Astrocyte (in vitro differentiated cells and primary cell): ENCODE measurements around the gene RNF26. TPM values are rescaled to one million over a fixed set of nuclear protein-coding genes. Genes with fewer than 3 reads are reported as not detected.

Experiments used
- DNase-seq: peaks from one replicate; pipeline ENCODE4 v3.0.0-alpha.2; 2010; ENCODE audit warnings: low read depth
- FAIRE-seq: peaks from 2 replicates; lab custom pipeline; 2011; peaks lifted over from hg19 to GRCh38; lab: Jason Lieb, UNC
- H2AFZ ChIP-seq: 2 replicates; pipeline ENCODE4 v1.6.0; 2012; ENCODE audit warnings: low read depth, low read length, inconsistent platforms
- H3K27ac ChIP-seq: 2 replicates; pipeline ENCODE4 v1.5.1; 2011; ENCODE audit warnings: low read depth, low read length, inconsistent platforms
- H3K27me3 ChIP-seq: 2 replicates; pipeline ENCODE4 v1.6.0; 2011; ENCODE audit warnings: low read length, inconsistent platforms; ENCODE audit not compliant: insufficient read depth
- H3K36me3 ChIP-seq: 2 replicates; pipeline ENCODE4 v1.5.1; 2011; ENCODE audit warnings: low read length, inconsistent platforms; ENCODE audit not compliant: insufficient read depth
- H3K4me1 ChIP-seq: 2 replicates; pipeline ENCODE4 v1.5.1; 2011; ENCODE audit warnings: low read length, inconsistent platforms; ENCODE audit not compliant: insufficient read depth
- H3K4me2 ChIP-seq: 2 replicates; pipeline ENCODE4 v1.6.0; 2012; ENCODE audit warnings: low read length, inconsistent platforms
- H3K4me3 ChIP-seq: 2 replicates; pipeline ENCODE4 v1.5.1; 2011; ENCODE audit warnings: low read depth, mild to moderate bottlenecking, low read length, inconsistent platforms; ENCODE audit not compliant: insufficient read depth
- H3K79me2 ChIP-seq: 2 replicates; pipeline ENCODE4 v1.6.0; 2012; ENCODE audit warnings: mild to moderate bottlenecking, low read length, inconsistent platforms; ENCODE audit not compliant: insufficient read depth
- H3K9ac ChIP-seq: 2 replicates; pipeline ENCODE4 v1.6.0; 2012; ENCODE audit warnings: mild to moderate bottlenecking, low read length, inconsistent platforms
- H3K9me3 ChIP-seq: 2 replicates; pipeline ENCODE4 v1.5.1; 2012; ENCODE audit warnings: low read depth, mild to moderate bottlenecking, low read length, inconsistent platforms; ENCODE audit not compliant: insufficient read depth
- H4K20me1 ChIP-seq: 2 replicates; pipeline ENCODE4 v1.6.0; 2012; ENCODE audit warnings: low read length, inconsistent platforms; ENCODE audit not compliant: insufficient read depth
- H3K27ac Mint-ChIP-seq: one replicate; pipeline ENCODE4 v1.8.0; 2021; ENCODE audit warnings: mild to moderate bottlenecking, mixed read lengths; ENCODE audit not compliant: unreplicated experiment
- H3K27me3 Mint-ChIP-seq: one replicate; pipeline ENCODE4 v1.8.0; 2021; ENCODE audit warnings: low read depth, mixed read lengths; ENCODE audit not compliant: unreplicated experiment
- H3K36me3 Mint-ChIP-seq: one replicate; pipeline ENCODE4 v1.8.0; 2021; ENCODE audit warnings: low read depth, mixed read lengths; ENCODE audit not compliant: unreplicated experiment
- H3K4me1 Mint-ChIP-seq: one replicate; pipeline ENCODE4 v1.8.0; 2021; ENCODE audit warnings: low read depth, mixed read lengths; ENCODE audit not compliant: unreplicated experiment
- H3K4me3 Mint-ChIP-seq: one replicate; pipeline ENCODE4 v1.8.0; 2021; ENCODE audit warnings: mild to moderate bottlenecking, moderate library complexity, mixed read lengths; ENCODE audit not compliant: unreplicated experiment
- H3K9me3 Mint-ChIP-seq: one replicate; pipeline ENCODE4 v1.8.0; 2021; ENCODE audit warnings: mild to moderate bottlenecking, mixed read lengths; ENCODE audit not compliant: unreplicated experiment
- CTCF ChIP-seq: IDR thresholded peaks from 2 replicates; pipeline ENCODE4 v1.5.1; 2011; ENCODE audit warnings: low read depth, mild to moderate bottlenecking, inconsistent platforms, low read length, moderate library complexity; ENCODE audit not compliant: insufficient read depth
- EZH2 ChIP-seq: IDR thresholded peaks from 2 replicates; pipeline ENCODE4 v1.6.1; 2012; ENCODE audit warnings: mild to moderate bottlenecking, low read length, inconsistent platforms; ENCODE audit not compliant: insufficient read depth
- total RNA-seq: library from RNA; stranded (reverse); gene quantifications from 2 replicates; pipeline ENCODE4 v1.2.1, GENCODE V29; 2021

Gene RNF26
- total RNA-seq, 1 donor from 2014 or later, result 31.8 TPM

- Mint-ChIP-seq H3K4me1 (peaks cover 2% of the 10 kb centered on the region), H3K4me3 (no peak overlapping the region), H3K27ac (no peak overlapping the region), H3K36me3 (no peaks in the 10 kb centered on the region), H3K9me3 (no peaks in the 10 kb centered on the region), H3K27me3 (peaks cover 53% of the 10 kb centered on the region)
- no peak for DNase-seq
- Histone ChIP-seq H3K79me2 (no peaks in the 10 kb centered on the region), H3K9ac (no peak overlapping the region), H3K4me1 (no peaks in the 10 kb centered on the region), H3K27ac (no peak overlapping the region), H3K4me3 (no peak overlapping the region), H3K4me2 (no peak overlapping the region), H2AFZ (no peak overlapping the region), H4K20me1 (no peaks in the 10 kb centered on the region), H3K36me3 (no peaks in the 10 kb centered on the region), H3K9me3 (no peaks in the 10 kb centered on the region), H3K27me3 (peaks cover 20% of the 10 kb centered on the region)
- no peak for FAIRE-seq
- TF ChIP-seq EZH2 (no peak), CTCF (no peak)
Observed at GRCh38 chr11:119351232-119351631, 16.9 kb downstream of the RNF26 start.

- H3K9me3 Mint-ChIP-seq, result no peaks in the 10 kb centered on the region
- Histone ChIP-seq H3K4me3 (no peak overlapping the region), H2AFZ (no peak overlapping the region), H3K79me2 (no peaks in the 10 kb centered on the region), H4K20me1 (no peaks in the 10 kb centered on the region), H3K27ac (no peak overlapping the region), H3K9me3 (no peaks in the 10 kb centered on the region), H3K4me1 (no peaks in the 10 kb centered on the region), H3K36me3 (no peaks in the 10 kb centered on the region), H3K27me3 (peaks cover 12% of the 10 kb centered on the region), H3K4me2 (no peak overlapping the region), H3K9ac (no peak overlapping the region)
- no peak for FAIRE-seq
- peaks cover 38% of the 10 kb centered on the region for H3K27me3 Mint-ChIP-seq
- no peak overlapping the region for H3K4me3 Mint-ChIP-seq
- H3K36me3 Mint-ChIP-seq, result peaks cover 4% of the 10 kb centered on the region
- no peak overlapping the region for H3K27ac Mint-ChIP-seq
- peaks cover 2% of the 10 kb centered on the region for H3K4me1 Mint-ChIP-seq
- no peak for DNase-seq
- TF ChIP-seq CTCF (no peak), EZH2 (no peak)
Observed at GRCh38 chr11:119352857-119353260, 18.5 kb downstream of the RNF26 start.

GRCh38 chr11:119355091-119355843 is 20.9 kb downstream of the RNF26 start:
- H4K20me1 ChIP-seq, result no peaks in the 10 kb centered on the region
- no peaks in the 10 kb centered on the region for H3K79me2 ChIP-seq
- no peak overlapping the region for H3K4me3 Mint-ChIP-seq
- no peaks in the 10 kb centered on the region for H3K9me3 Mint-ChIP-seq
- no peaks in the 10 kb centered on the region for H3K4me1 ChIP-seq
- no peak overlapping the region for H3K4me2 ChIP-seq
- FAIRE-seq, result no peak
- H3K4me1 Mint-ChIP-seq, result peaks cover 2% of the 10 kb centered on the region
- no peak overlapping the region for H3K27ac ChIP-seq
- H2AFZ ChIP-seq, result no peak overlapping the region
- no peaks in the 10 kb centered on the region for H3K9me3 ChIP-seq
- peaks cover 6% of the 10 kb centered on the region for H3K27me3 ChIP-seq
- H3K9ac ChIP-seq, result no peak overlapping the region
- H3K36me3 Mint-ChIP-seq, result peaks cover 14% of the 10 kb centered on the region
- DNase-seq, result no peak
- no peak overlapping the region for H3K4me3 ChIP-seq
- peaks cover 32% of the 10 kb centered on the region for H3K27me3 Mint-ChIP-seq
- no peak overlapping the region for H3K27ac Mint-ChIP-seq
- TF ChIP-seq EZH2, result no peak
- TF ChIP-seq CTCF, result no peak
- no peaks in the 10 kb centered on the region for H3K36me3 ChIP-seq
